ENCODE results near the gene CAMKMT.

The CAMKMT gene

DNA sequence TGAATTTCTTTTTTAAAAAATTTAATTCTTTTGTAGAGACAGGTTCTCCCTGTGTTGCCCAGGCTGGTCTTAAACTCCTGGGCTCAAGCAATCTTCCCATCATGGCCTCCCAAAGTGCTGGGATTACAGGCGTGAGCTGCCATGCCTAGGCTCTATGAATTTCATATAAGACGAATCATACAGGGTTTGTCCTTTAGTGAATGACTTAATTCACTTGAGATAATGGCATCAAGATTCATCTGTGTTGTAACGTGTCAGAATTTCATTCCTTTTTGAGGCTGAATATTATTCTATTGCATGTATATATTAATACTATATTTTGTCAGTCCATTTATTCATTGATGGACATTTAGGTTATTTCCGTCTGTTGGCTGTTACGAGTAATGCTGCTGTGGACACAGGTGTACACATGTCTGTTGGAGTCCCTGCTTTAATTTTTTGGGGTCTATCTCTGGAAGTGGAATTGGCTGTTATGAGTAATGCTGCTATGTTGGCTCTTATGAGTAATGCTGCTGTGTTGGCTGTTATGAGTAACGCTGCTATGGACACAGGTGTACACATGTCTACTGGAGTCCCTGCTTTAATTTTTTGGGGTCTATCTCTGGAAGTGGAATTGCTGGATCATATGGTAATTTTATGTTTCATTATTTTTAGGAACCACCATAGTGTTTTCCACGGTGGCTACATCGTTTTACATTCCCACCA is 210.6 kb downstream of the CAMKMT start:
- Histone ChIP-seq H3K4me1 (ENCODE audit: insufficient read depth, insufficient read length) (no peaks in the 10 kb centered on the region), H3K4me3 (ENCODE audit: insufficient read length, low read depth) (no peak overlapping the region), H3K27me3 (ENCODE audit: insufficient read depth, insufficient read length) (no peaks in the 10 kb centered on the region), H3K9ac (ENCODE audit: insufficient read length, low read depth) (no peak overlapping the region), H3K36me3 (ENCODE audit: insufficient read depth, insufficient read length, low read length) (no peaks in the 10 kb centered on the region), H3K9me3 (ENCODE audit: insufficient read depth, low read length) (no peaks in the 10 kb centered on the region)
- no peak for DNase-seq (ENCODE audit: low read depth, low spot score)
- no peak for TF ChIP-seq YY1 (IDR thresholded peaks at IDR 0.05; ENCODE audit: insufficient read depth, insufficient read length)

- TF ChIP-seq ZNF274 (IDR thresholded peaks at IDR 0.05; ENCODE audit: low read depth, low read length) = no peak
- no peak for TF ChIP-seq YY1 (IDR thresholded peaks at IDR 0.05; ENCODE audit: insufficient read depth, insufficient read length)
- TF ChIP-seq SUZ12 (IDR thresholded peaks at IDR 0.05; ENCODE audit: extremely low read depth, insufficient read depth, insufficient read length) = no peak
- no peak for DNase-seq (ENCODE audit: low read depth, low spot score)
These were observed 212.2 kb downstream of the CAMKMT start for GRCh38 chr2:44573996-44574395.

GRCh38 chr2:44578471-44579093 is 216.8 kb downstream of the CAMKMT start:
- H3K9me3 ChIP-seq (ENCODE audit: insufficient read depth, low read length) = no peaks in the 10 kb centered on the region
- TF ChIP-seq ZNF274 (IDR thresholded peaks at IDR 0.05; ENCODE audit: low read depth, low read length) (no peak), YY1 (IDR thresholded peaks at IDR 0.05; ENCODE audit: insufficient read depth, insufficient read length) (no peak), SUZ12 (IDR thresholded peaks at IDR 0.05; ENCODE audit: extremely low read depth, insufficient read depth, insufficient read length) (no peak)
- DNase-seq (ENCODE audit: low read depth, low spot score) = no peak
- no peaks in the 10 kb centered on the region for H3K27me3 ChIP-seq (ENCODE audit: insufficient read depth, insufficient read length)
- H3K4me3 ChIP-seq (ENCODE audit: insufficient read length, low read depth) = no peak overlapping the region
- no peaks in the 10 kb centered on the region for H3K4me1 ChIP-seq (ENCODE audit: insufficient read depth, insufficient read length)
- no peak overlapping the region for H3K9ac ChIP-seq (ENCODE audit: insufficient read length, low read depth)
- H3K36me3 ChIP-seq (ENCODE audit: insufficient read depth, insufficient read length, low read length) = no peaks in the 10 kb centered on the region

More at GRCh38 chr2:44573996-44574395, 212.2 kb downstream of the CAMKMT start:
- Histone ChIP-seq H3K9ac (ENCODE audit: insufficient read length, low read depth) (no peak overlapping the region), H3K4me1 (ENCODE audit: insufficient read depth, insufficient read length) (no peaks in the 10 kb centered on the region), H3K27me3 (ENCODE audit: insufficient read depth, insufficient read length) (no peaks in the 10 kb centered on the region), H3K36me3 (ENCODE audit: insufficient read depth, insufficient read length, low read length) (no peaks in the 10 kb centered on the region), H3K4me3 (ENCODE audit: insufficient read length, low read depth) (no peak overlapping the region), H3K9me3 (ENCODE audit: insufficient read depth, low read length) (no peaks in the 10 kb centered on the region)

GRCh38 chr2:44579115-44579836 is 217.5 kb downstream of the CAMKMT start:
- Histone ChIP-seq H3K36me3 (ENCODE audit: insufficient read depth, insufficient read length, low read length) (no peaks in the 10 kb centered on the region), H3K4me1 (ENCODE audit: insufficient read depth, insufficient read length) (no peaks in the 10 kb centered on the region), H3K27me3 (ENCODE audit: insufficient read depth, insufficient read length) (no peaks in the 10 kb centered on the region), H3K4me3 (ENCODE audit: insufficient read length, low read depth) (no peak overlapping the region), H3K9me3 (ENCODE audit: insufficient read depth, low read length) (no peaks in the 10 kb centered on the region), H3K9ac (ENCODE audit: insufficient read length, low read depth) (no peak overlapping the region)
- TF ChIP-seq SUZ12 (IDR thresholded peaks at IDR 0.05; ENCODE audit: extremely low read depth, insufficient read depth, insufficient read length) (no peak), ZNF274 (IDR thresholded peaks at IDR 0.05; ENCODE audit: low read depth, low read length) (no peak), YY1 (IDR thresholded peaks at IDR 0.05; ENCODE audit: insufficient read depth, insufficient read length) (no peak)
- DNase-seq (ENCODE audit: low read depth, low spot score) = no peak

DNA sequence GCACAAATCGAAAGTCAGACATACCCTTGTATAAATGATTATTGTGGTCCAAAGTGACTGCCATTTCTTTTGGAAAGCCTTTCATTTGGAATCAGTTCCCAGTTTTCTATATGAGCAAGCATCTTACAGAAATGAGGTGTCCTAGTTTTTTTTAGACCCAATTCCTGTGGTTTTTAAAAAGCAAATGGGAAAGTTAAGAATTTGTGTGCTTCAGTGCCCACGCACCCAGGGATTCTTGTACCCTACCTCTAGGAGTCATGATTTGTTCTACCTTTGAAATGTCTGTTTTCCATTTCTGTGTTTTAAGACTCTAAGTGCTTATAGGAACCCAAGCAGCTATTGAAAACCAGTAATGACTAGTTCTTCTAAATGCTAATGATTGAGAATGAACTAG is 218.1 kb downstream of the CAMKMT start:
- H3K27me3 ChIP-seq (ENCODE audit: insufficient read depth, insufficient read length) = no peaks in the 10 kb centered on the region
- DNase-seq (ENCODE audit: low read depth, low spot score) = no peak
- no peak overlapping the region for H3K9ac ChIP-seq (ENCODE audit: insufficient read length, low read depth)
- H3K4me1 ChIP-seq (ENCODE audit: insufficient read depth, insufficient read length) = no peaks in the 10 kb centered on the region
- H3K36me3 ChIP-seq (ENCODE audit: insufficient read depth, insufficient read length, low read length) = no peaks in the 10 kb centered on the region
- H3K9me3 ChIP-seq (ENCODE audit: insufficient read depth, low read length) = no peaks in the 10 kb centered on the region
- TF ChIP-seq ZNF274 (IDR thresholded peaks at IDR 0.05; ENCODE audit: low read depth, low read length) = no peak
- TF ChIP-seq SUZ12 (IDR thresholded peaks at IDR 0.05; ENCODE audit: extremely low read depth, insufficient read depth, insufficient read length) = no peak
- no peak for TF ChIP-seq YY1 (IDR thresholded peaks at IDR 0.05; ENCODE audit: insufficient read depth, insufficient read length)
- no peak overlapping the region for H3K4me3 ChIP-seq (ENCODE audit: insufficient read length, low read depth)

DNA sequence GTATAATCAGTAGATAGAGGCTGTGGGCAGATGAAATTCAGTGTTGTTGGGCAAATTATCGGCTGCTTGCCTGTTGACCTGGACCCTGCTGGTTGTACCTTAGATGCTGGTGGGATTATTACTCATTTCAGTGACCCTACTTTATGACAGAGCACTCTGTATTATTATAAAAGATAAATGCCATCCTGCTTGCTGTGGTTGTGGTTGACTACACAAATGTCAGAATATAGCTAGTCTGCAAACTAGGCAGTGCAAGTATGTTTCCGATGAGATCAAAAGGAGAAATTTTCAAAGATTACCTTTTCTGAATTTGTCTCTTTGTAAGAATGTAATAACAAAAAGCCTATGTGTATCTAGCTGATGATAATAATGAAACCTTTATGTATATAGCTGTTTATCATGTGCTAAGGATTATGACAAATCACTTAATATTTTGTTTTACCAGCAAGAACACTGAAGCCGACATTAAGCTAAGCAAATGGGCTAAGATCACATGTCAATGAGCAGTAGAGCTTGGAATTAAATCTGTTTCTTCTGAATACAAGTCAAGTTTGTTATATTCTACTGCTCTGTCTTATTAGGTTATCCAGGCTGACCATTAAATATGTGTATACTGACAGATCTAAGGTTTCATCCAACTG is 219.2 kb downstream of the CAMKMT start:
- Histone ChIP-seq H3K4me1 (ENCODE audit: insufficient read depth, insufficient read length) (no peaks in the 10 kb centered on the region), H3K36me3 (ENCODE audit: insufficient read depth, insufficient read length, low read length) (no peaks in the 10 kb centered on the region), H3K4me3 (ENCODE audit: insufficient read length, low read depth) (no peak overlapping the region), H3K9me3 (ENCODE audit: insufficient read depth, low read length) (no peaks in the 10 kb centered on the region), H3K27me3 (ENCODE audit: insufficient read depth, insufficient read length) (no peaks in the 10 kb centered on the region), H3K9ac (ENCODE audit: insufficient read length, low read depth) (no peak overlapping the region)
- no peak for TF ChIP-seq YY1 (IDR thresholded peaks at IDR 0.05; ENCODE audit: insufficient read depth, insufficient read length)
- DNase-seq (ENCODE audit: low read depth, low spot score) = no peak

All from NT2/D1 (cell line).